Adrenal gland (tissue), 12 donors: ENCODE measurements around the gene PSMD2. TPM values are rescaled to one million over a fixed set of nuclear protein-coding genes. Genes with fewer than 3 reads are reported as not detected.
A peak's percentile ranks its signal among the peaks of the same experiment; 100 is the strongest.

Experiments used
- DNase-seq, 7 donors: peaks; one replicate each; pipeline ENCODE4 v3.0.0-alpha.2; 2019 to 2020
- H3K27ac ChIP-seq, 5 donors: fragments of 200-600 bp; sonication (generic) in 4 of 5; 1 replicate in 3 of 5; 2 replicates in 2 of 5; pipeline versions ENCODE4 v1.5.1 to v1.8.0; 2016 to 2020; ENCODE audit warnings: mild to moderate bottlenecking in 1 of 5
- H3K27me3 ChIP-seq: fragments of 200-600 bp; 2 replicates; pipeline ENCODE4 v1.8.0; 2021
- H3K36me3 ChIP-seq, 2 donors: fragments of 200-600 bp; replicated peaks in 1 of 2; 1 replicate in 1 of 2; 2 replicates in 1 of 2; pipeline versions ENCODE4 v1.5.1 to v1.8.0; 2018 to 2022
- H3K4me1 ChIP-seq, 2 donors: fragments of 200-600 bp; replicated peaks in 1 of 2; 1 replicate in 1 of 2; 2 replicates in 1 of 2; pipeline versions ENCODE4 v1.5.1 to v1.8.0; 2018 to 2021
- H3K4me3 ChIP-seq, 4 donors: fragments of 200-600 bp; sonication (generic) in 3 of 4; one replicate each; pipeline ENCODE4 v1.5.1; 2016 to 2018
- H3K9me3 ChIP-seq, 3 donors: fragments of 200-600 bp; sonication (generic) in 1 of 3; replicated peaks in 1 of 3; 1 replicate in 2 of 3; 2 replicates in 1 of 3; pipeline versions ENCODE4 v1.5.1 to v1.8.0; 2016 to 2021
- CTCF ChIP-seq, 6 experiments: fragments of 450-650 bp in 4 of 6; fragments of 200-600 bp in 2 of 6; sonication (generic) in 1 of 6; IDR thresholded peaks; 1 replicate in 5 of 6; 2 replicates in 1 of 6; pipeline versions ENCODE4 v1.5.1 to v1.8.0; 2016 to 2021; ENCODE audit warnings: antibody characterized with exemption in 6 of 6, mild to moderate bottlenecking in 2 of 6, moderate library complexity in 1 of 6
- POLR2A ChIP-seq, 2 donors: fragments of 450-650 bp; IDR thresholded peaks; one replicate each; pipeline ENCODE4 v1.6.1; 2017; ENCODE audit warnings: antibody characterized with exemption in 2 of 2, mild to moderate bottlenecking in 2 of 2, moderate library complexity in 1 of 2
- WGBS, 4 donors: extraction: QIAGEN DNeasy Blood & Tissue Kit in 2 of 4; methylation state at CpG; one replicate each; pipeline versions ENCODE4 v1.1.5 to v1.1.7; 2013 to 2017; 5-methylcytosine and 5-hydroxymethylcytosine counted together
- intact Hi-C, 2 donors: fragments of 100-400 bp; cut with DNase I; formaldehyde crosslinking; loops; one replicate each; pipeline versions ENCODE4 v1.14.1 to v1.15.0; 2022 to 2023
- polyA plus RNA-seq, 3 donors: library from polyadenylated mRNA; stranded (reverse); fragments of 200-250 nt in 2 of 3; fragments of 350-450 nt in 1 of 3; fragmentation: Illumina TruSeq in 1 of 3; extraction: RNeasy Lipid Tissue Mini Kit (QIAGEN cat#74804) in 1 of 3; gene quantifications; one replicate each; pipeline ENCODE4 v1.2.3, GENCODE V29; 2013 to 2014
- total RNA-seq, 9 donors: library from RNA; depleted of rRNA in 4 of 9; stranded (reverse); fragments of >200 nt in 4 of 9; fragments of 120-200 nt in 1 of 9; fragmentation: NEBNext Ultra II Directional in 1 of 9; extraction: Animal tissue kit (Norgen Biotek cat#: 25700) in 1 of 9; gene quantifications; one replicate each; pipeline versions ENCODE4 v1.1.0 to v1.2.4, GENCODE V29; 2013 to 2023
- donor health status: healthy with polysubstance abuse.
- donor health status: Bipolar disorder and iron deficiency.
- donor health status: DM: yes; HTN: yes; CAD: no.
- donor health status: DM: no; HTN: no; CAD: no.
- donor health status: DM: no; HTN: no; CAD: no.
- donor health status: DM: yes; HTN: yes; CAD: no.

The PSMD2 gene
- total and polyA plus RNA-seq, 12 donors = 65.1 to 412 (median 235) TPM

- Histone ChIP-seq H3K4me3 (no peak overlapping the region), H3K27ac (peak overlapping the region in 1 of 5 donors; percentile 5), H3K4me1 (peaks cover 25 to 27% of the 10 kb centered on the region in 2 donors), H3K36me3 (no peaks in the 10 kb centered on the region), H3K9me3 (no peaks in the 10 kb centered on the region), H3K27me3 (no peaks in the 10 kb centered on the region)
- intact Hi-C loops = no loop called here
- 14 to 29% (median 20%) methylated on average over 11 to 28 of the region's 28 CpGs for WGBS, 4 donors
- TF ChIP-seq CTCF (IDR thresholded peaks at IDR 0.05) (no peak), POLR2A (IDR thresholded peaks at IDR 0.05) (no peak)
- no peak for DNase-seq
Observed at GRCh38 chr3:184259396-184259877, 39.6 kb upstream of the PSMD2 start.

DNA sequence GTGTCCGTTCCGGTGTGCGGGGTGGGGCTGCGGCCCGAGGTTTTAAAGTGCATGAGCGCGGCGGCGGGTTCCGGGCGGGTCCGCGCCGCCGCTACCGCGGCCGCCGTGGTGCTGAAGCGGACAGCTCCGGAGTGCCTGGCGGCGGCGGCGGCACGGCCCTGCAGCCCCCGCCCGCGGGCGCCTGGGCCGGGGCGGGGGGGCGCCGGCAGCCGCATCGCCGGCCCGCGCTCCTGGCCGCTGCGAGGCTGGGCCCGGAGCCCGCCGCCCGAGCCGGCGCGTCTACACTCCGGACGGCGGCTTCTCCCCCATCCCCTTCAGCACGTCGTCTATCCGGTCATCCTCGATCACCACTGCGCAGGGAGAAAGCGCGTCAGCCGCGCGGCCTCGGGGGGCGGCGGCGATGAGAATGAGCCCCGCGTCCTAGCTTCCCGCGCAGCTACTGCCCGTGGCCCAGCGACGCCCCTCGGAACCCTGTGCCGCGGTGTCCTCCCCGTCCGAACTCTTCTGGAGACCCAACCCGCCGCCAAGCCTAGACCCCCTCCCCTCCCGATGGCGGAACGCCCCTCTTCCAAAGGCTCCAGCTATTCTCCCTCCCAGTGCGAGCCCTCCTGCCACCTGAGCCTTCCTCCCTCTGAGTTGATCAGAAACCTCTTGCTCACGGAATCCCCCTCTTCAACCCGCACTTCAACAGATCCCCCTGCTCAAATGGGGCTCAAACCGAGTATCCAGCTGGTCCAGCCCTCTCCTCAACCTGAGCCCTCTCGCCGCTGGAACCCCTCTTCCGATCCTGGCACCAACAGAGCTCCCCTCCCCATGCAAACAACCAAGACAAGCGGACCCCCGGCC, 38.9 kb upstream of the PSMD2 start:
- 1 to 2% (median 1%) methylated on average over 33 to 91 of the region's 91 CpGs for WGBS, 4 donors
- Histone ChIP-seq H3K4me1 (peaks cover 25 to 27% of the 10 kb centered on the region in 2 donors), H3K27me3 (no peaks in the 10 kb centered on the region), H3K4me3 (peak overlapping the region in 1 of 4 donors; percentile 65), H3K36me3 (no peaks in the 10 kb centered on the region), H3K9me3 (no peaks in the 10 kb centered on the region), H3K27ac (peak overlapping the region in 2 of 5 donors; percentile 29 to 78)
- intact Hi-C loops = no loop called here
- TF ChIP-seq CTCF (IDR thresholded peaks at IDR 0.05) (no peak), POLR2A (IDR thresholded peaks at IDR 0.05) (no peak)
- DNase-seq = peak in 5 of 7 donors; percentile 46 to 62 (median 53)

GRCh38 chr3:184260724-184261269, 38.2 kb upstream of the PSMD2 start:
- H3K4me3 ChIP-seq = peak overlapping the region in 2 of 4 donors; percentile 2 to 65
- peak in 3 of 7 donors; percentile 27 to 48 (median 36) for DNase-seq
- H3K27me3 ChIP-seq = no peaks in the 10 kb centered on the region
- intact Hi-C loops = no loop called here
- H3K36me3 ChIP-seq = no peaks in the 10 kb centered on the region
- H3K9me3 ChIP-seq = no peaks in the 10 kb centered on the region
- peak overlapping the region in 2 of 5 donors; percentile 53 to 78 for H3K27ac ChIP-seq
- TF ChIP-seq CTCF (IDR thresholded peaks at IDR 0.05) (peak in 1 of 6 experiments; percentile 5), POLR2A (IDR thresholded peaks at IDR 0.05) (peak in 1 of 2 donors; percentile 12)
- H3K4me1 ChIP-seq = peaks cover 25 to 27% of the 10 kb centered on the region in 2 donors
- WGBS, 4 donors = 0 to 5% (median 2%) methylated on average over 4 to 49 of the region's 49 CpGs

DNA sequence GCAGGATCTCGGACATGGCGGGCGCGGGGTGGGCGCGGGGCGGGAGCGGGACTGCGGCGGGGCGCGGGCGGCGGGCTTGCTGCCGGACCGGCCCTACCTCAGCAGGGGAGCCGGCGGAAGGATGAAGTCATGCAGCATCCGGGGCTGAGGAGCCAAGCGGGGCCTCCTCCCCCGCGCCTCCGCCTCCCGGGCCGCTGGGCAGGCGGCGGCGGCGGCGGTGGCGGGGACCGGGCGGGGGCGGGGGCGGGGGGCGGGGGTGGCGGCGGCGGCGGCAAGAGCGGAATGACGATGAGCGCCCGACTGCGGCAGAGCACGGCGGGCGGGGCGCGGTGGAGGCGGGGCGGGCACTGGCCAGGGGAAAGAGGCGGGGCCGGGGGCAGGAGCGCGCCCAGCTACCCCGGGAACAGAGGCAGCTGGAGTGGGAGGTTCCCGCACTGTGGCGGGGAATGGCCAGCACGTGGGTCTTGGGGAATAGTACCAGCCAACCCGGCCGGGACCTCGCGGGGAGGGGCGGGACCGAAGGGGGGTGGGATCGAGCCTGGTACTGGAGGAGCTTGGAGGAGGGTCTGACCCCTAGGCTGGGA, 37.7 kb upstream of the PSMD2 start, which contains the start of gene CAMK2N2:
CAMK2N2 (minus strand) TSS at position 284 of the 584 bp plus-strand sequence; CDS start at position 16, 268 bp downstream.
- Histone ChIP-seq H3K36me3 (no peaks in the 10 kb centered on the region), H3K27ac (peak within 1 kb of the TSS in 2 of 5 donors; percentile 53 to 83), H3K9me3 (no peaks in the 10 kb centered on the region), H3K4me1 (peaks cover 25 to 27% of the 10 kb centered on the region in 2 donors), H3K4me3 (peak within 1 kb of the TSS in 2 of 4 donors; percentile 33 to 65), H3K27me3 (no peaks in the 10 kb centered on the region)
- WGBS, 4 donors = 0 to 4% (median 0%) methylated on average over 7 to 56 of the region's 67 CpGs
- TF ChIP-seq POLR2A (IDR thresholded peaks at IDR 0.05) (no peak), CTCF (IDR thresholded peaks at IDR 0.05) (no peak)
- peak; percentile 76 to 93 (median 88) for DNase-seq
- intact Hi-C loops = no loop called here
